GM12878 (cell line): ENCODE results near the gene ZDHHC5. TPM values are rescaled to one million over a fixed set of nuclear protein-coding genes. Genes with fewer than 3 reads are reported as not detected.

Source experiments
- CREM ChIP-seq: IDR thresholded peaks from 2 replicates; pipeline ENCODE4 v1.6.1; 2014; ENCODE audit warnings: antibody characterized with exemption, low read depth
- GATAD2B ChIP-seq: fragments of 450-650 bp; conservative IDR thresholded peaks from 2 replicates; pipeline ENCODE4 v1.6.1; 2017; ENCODE audit warnings: low read depth, mild to moderate bottlenecking, moderate library complexity
- IRF3 ChIP-seq: fragments of 450-650 bp; IDR thresholded peaks from 2 replicates; pipeline ENCODE4 v1.6.1; 2014; ENCODE audit warnings: mild to moderate bottlenecking
- KAT2A ChIP-seq: conservative IDR thresholded peaks from 2 replicates; pipeline ENCODE4 v1.6.1; 2011; ENCODE audit warnings: low read depth, low read length; ENCODE audit not compliant: control insufficient read depth
- MTA2 ChIP-seq: fragments of 450-650 bp; IDR thresholded peaks from 2 replicates; pipeline ENCODE4 v1.6.1; 2016; ENCODE audit warnings: low read depth, mild to moderate bottlenecking, moderate library complexity
- POLR2AphosphoS2 ChIP-seq: IDR thresholded peaks from 2 replicates; pipeline ENCODE4 v1.6.1; 2011; ENCODE audit warnings: low read depth, mild to moderate bottlenecking, low read length, improper control_type of control experiment, moderate library complexity
- RCOR1 ChIP-seq: conservative IDR thresholded peaks from 2 replicates; pipeline ENCODE4 v1.6.1; 2012; ENCODE audit warnings: low read depth, low read length, improper control_type of control experiment
- REST ChIP-seq: IDR thresholded peaks from 2 replicates; pipeline ENCODE4 v1.6.1; 2012; ENCODE audit warnings: mild to moderate bottlenecking, low read depth, low read length
- SMARCA5 ChIP-seq: fragments of 450-650 bp; IDR thresholded peaks from 2 replicates; pipeline ENCODE4 v1.6.1; 2017; ENCODE audit warnings: mild to moderate bottlenecking
- YBX1 ChIP-seq: fragments of 450-650 bp; IDR thresholded peaks from 2 replicates; pipeline ENCODE4 v1.6.1; 2016; ENCODE audit warnings: antibody characterized with exemption
- ZBTB4 ChIP-seq: fragments of 450-650 bp; formaldehyde crosslinking; IDR thresholded peaks from 2 replicates; pipeline ENCODE4 v1.4.0; 2022; ENCODE audit warnings: mild to moderate bottlenecking, moderate library complexity
- polyA plus RNA-seq, 11 experiments: library from polyadenylated mRNA; depleted of rRNA in 4 of 11; unstranded in 6 of 11; stranded (reverse) in 5 of 11; fragments of >200 nt; fragmentation: Nextera tagmentation in 4 of 11; fragmentation: Illumina TruSeq in 1 of 11; extraction: Ambion mirVana in 4 of 11; extraction: Trizol in 1 of 11; gene quantifications; 1 replicate in 1 of 11; 2 replicates in 10 of 11; pipeline versions ENCODE4 v1.2.1 to v1.2.3, GENCODE V29; 2011 to 2016; ENCODE audit warnings: inconsistent platforms in 2 of 11, missing spikeins in 2 of 11, low read depth in 1 of 11
- total RNA-seq, 4 experiments: library from RNA; depleted of rRNA in 3 of 4; stranded (reverse); fragments of >200 nt in 3 of 4; fragmentation: Illumina TruSeq in 1 of 4; extraction: Trizol in 1 of 4; gene quantifications; 2 replicates each; pipeline versions ENCODE4 v1.2.1 to v1.2.3, GENCODE V29; 2013 to 2021

ZDHHC5 gene
- total and polyA plus RNA-seq, 10 of the 15 experiments (the other 5 are each of a cell fraction or from before 2014, with no cell fraction given): 3.9 to 61.3 (median 37.6) TPM

- TF ChIP-seq IRF3 (no peak), POLR2AphosphoS2 (no peak), CREM (no peak), ZBTB4 (CRISPR knock-in tag) (no peak), RCOR1 (no peak), REST (no peak), YBX1 (no peak), SMARCA5 (no peak), MTA2 (no peak), GATAD2B (no peak), KAT2A (no peak)
Observed at GRCh38 chr11:57647960-57648800, 19.7 kb upstream of the ZDHHC5 start (continued).
